ENCODE measurements around the gene KRT33A.

The KRT33A gene

GRCh38 chr17:41325611-41326010, 25.0 kb downstream of the KRT33A start:
- ATAC-seq, result no peak
- TF ChIP-seq ZNF8 (CRISPR knock-in tag; IDR thresholded peaks at IDR 0.05) (no peak), ZFP30 (CRISPR knock-in tag; IDR thresholded peaks at IDR 0.05) (no peak), TCF4 (CRISPR knock-in tag; IDR thresholded peaks at IDR 0.05; ENCODE audit: borderline replicate concordance) (no peak), TOX (CRISPR knock-in tag; IDR thresholded peaks at IDR 0.05; ENCODE audit: borderline replicate concordance) (no peak), RARB (CRISPR knock-in tag; IDR thresholded peaks at IDR 0.05) (no peak)

- no peak for TF ChIP-seq TOX (CRISPR knock-in tag; IDR thresholded peaks at IDR 0.05; ENCODE audit: borderline replicate concordance)
- no peak for TF ChIP-seq GLIS3 (CRISPR knock-in tag; IDR thresholded peaks at IDR 0.05)
- no peak for TF ChIP-seq ZNF70 (CRISPR knock-in tag; IDR thresholded peaks at IDR 0.05)
- TF ChIP-seq RARB (CRISPR knock-in tag; IDR thresholded peaks at IDR 0.05), result no peak
- TF ChIP-seq CSDC2 (CRISPR knock-in tag; IDR thresholded peaks at IDR 0.05), result no peak
- no peak for TF ChIP-seq CREB5 (CRISPR knock-in tag; IDR thresholded peaks at IDR 0.05; ENCODE audit: low read depth)
- no peak for TF ChIP-seq PPARA (CRISPR knock-in tag; IDR thresholded peaks at IDR 0.05; ENCODE audit: borderline replicate concordance)
- TF ChIP-seq BACH2 (CRISPR knock-in tag; IDR thresholded peaks at IDR 0.05; ENCODE audit: borderline replicate concordance), result no peak
- no peak for TF ChIP-seq ZFP30 (CRISPR knock-in tag; IDR thresholded peaks at IDR 0.05)
- ATAC-seq, result no peak
Measured at GRCh38 chr17:41325126-41325525, 25.5 kb downstream of the KRT33A start.

GRCh38 chr17:41324180-41325075, 26.2 kb downstream of the KRT33A start:
- peak; percentile 38; the same call in 2 of the 3 replicates for ATAC-seq
- no peak for TF ChIP-seq SNAI2 (CRISPR knock-in tag; IDR thresholded peaks at IDR 0.05)
- no peak for TF ChIP-seq ZNF70 (CRISPR knock-in tag; IDR thresholded peaks at IDR 0.05)
- TF ChIP-seq CSRNP3 (CRISPR knock-in tag; IDR thresholded peaks at IDR 0.05), result no peak
- TF ChIP-seq CREB5 (CRISPR knock-in tag; IDR thresholded peaks at IDR 0.05; ENCODE audit: low read depth), result no peak
- no peak for TF ChIP-seq ZNF565 (CRISPR knock-in tag; conservative IDR thresholded peaks at IDR 0.05; ENCODE audit: low read depth)
- TF ChIP-seq CSDC2 (CRISPR knock-in tag; IDR thresholded peaks at IDR 0.05), result no peak
- TF ChIP-seq ZFP30 (CRISPR knock-in tag; IDR thresholded peaks at IDR 0.05), result no peak
- TF ChIP-seq RARB (CRISPR knock-in tag; IDR thresholded peaks at IDR 0.05), result no peak
- no peak for TF ChIP-seq ARNTL (CRISPR knock-in tag; IDR thresholded peaks at IDR 0.05; ENCODE audit: borderline replicate concordance, low read depth)
- TF ChIP-seq PPARA (CRISPR knock-in tag; IDR thresholded peaks at IDR 0.05; ENCODE audit: borderline replicate concordance), result no peak

GRCh38 chr17:41322903-41323895, 27.4 kb downstream of the KRT33A start:
- TF ChIP-seq ISL1 (CRISPR knock-in tag; IDR thresholded peaks at IDR 0.05), result no peak
- TF ChIP-seq ZNF70 (CRISPR knock-in tag; IDR thresholded peaks at IDR 0.05), result no peak
- no peak for TF ChIP-seq OSR1 (CRISPR knock-in tag; IDR thresholded peaks at IDR 0.05)
- no peak for ATAC-seq

GRCh38 chr17:41322094-41322902, 28.3 kb downstream of the KRT33A start:
- ATAC-seq, result peak; percentile 85
- TF ChIP-seq TSHZ2 (CRISPR knock-in tag; IDR thresholded peaks at IDR 0.05) (no peak), POU6F1 (CRISPR knock-in tag; IDR thresholded peaks at IDR 0.05; ENCODE audit: borderline replicate concordance, low read depth) (no peak), ZNF8 (CRISPR knock-in tag; IDR thresholded peaks at IDR 0.05) (no peak), ESRRG (CRISPR knock-in tag; IDR thresholded peaks at IDR 0.05) (no peak), TOX (CRISPR knock-in tag; IDR thresholded peaks at IDR 0.05; ENCODE audit: borderline replicate concordance) (no peak), CSDC2 (CRISPR knock-in tag; IDR thresholded peaks at IDR 0.05) (no peak), OSR1 (CRISPR knock-in tag; IDR thresholded peaks at IDR 0.05) (no peak)

Data from SK-N-SH treated with all-trans-retinoic acid at 6 μM for 48 hours (cell line).